Esophagus squamous epithelium (tissue), 4 donors: ENCODE data around the gene SERPINB8.

ENCODE experiments used
- CTCF ChIP-seq, 6 experiments: fragments of 450-650 bp in 4 of 6; fragments of 200-600 bp in 2 of 6; sonication (generic) in 2 of 6; IDR thresholded peaks; one replicate each; pipeline ENCODE4 v1.5.1; 2016 to 2019; ENCODE audit warnings: antibody characterized with exemption in 6 of 6, mild to moderate bottlenecking in 4 of 6, moderate library complexity in 4 of 6
- POLR2A ChIP-seq, 4 donors: fragments of 450-650 bp; IDR thresholded peaks; one replicate each; pipeline ENCODE4 v1.6.1; 2017; ENCODE audit warnings: antibody characterized with exemption in 4 of 4, mild to moderate bottlenecking in 4 of 4, moderate library complexity in 3 of 4

- peak; percentile 44 to 79 (median 72) for TF ChIP-seq CTCF (IDR thresholded peaks at IDR 0.05)
- no peak for TF ChIP-seq POLR2A (IDR thresholded peaks at IDR 0.05)
These were observed 6.1 kb upstream of the SERPINB8 start for GRCh38 chr18:63963615-63964256.
